Left ventricle myocardium superior (tissue), 1 donor: ENCODE measurements around the gene NEGR1. TPM values are rescaled to one million over a fixed set of nuclear protein-coding genes. Genes with fewer than 3 reads are reported as not detected.

ENCODE experiments used
- ATAC-seq: fragments of 200-7000 bp; cut with Tn5 transposase; one replicate; pipeline ENCODE4 v1.9.1; 2020; ENCODE audit warnings: mild to moderate bottlenecking, moderate library complexity
- DNase-seq: peaks from one replicate; pipeline ENCODE4 v3.0.0-alpha.2; 2020
- intact Hi-C: fragments of 100-400 bp; cut with micrococcal nuclease; formaldehyde crosslinking; loops from one replicate; pipeline ENCODE4 v1.11.0; 2022
- total RNA-seq: library from RNA; stranded (reverse); fragmentation: NEBNext Ultra II Directional; extraction: Animal tissue kit (Norgen Biotek cat#: 25700); gene quantifications from one replicate; pipeline ENCODE4 v1.2.1, GENCODE V29; 2021
- donor health status: DM: no; HTN: yes; CAD: no; lungs with severe emphysema.

NEGR1 gene
- total RNA-seq, 1 donor from 2014 or later = 10.6 TPM

DNA sequence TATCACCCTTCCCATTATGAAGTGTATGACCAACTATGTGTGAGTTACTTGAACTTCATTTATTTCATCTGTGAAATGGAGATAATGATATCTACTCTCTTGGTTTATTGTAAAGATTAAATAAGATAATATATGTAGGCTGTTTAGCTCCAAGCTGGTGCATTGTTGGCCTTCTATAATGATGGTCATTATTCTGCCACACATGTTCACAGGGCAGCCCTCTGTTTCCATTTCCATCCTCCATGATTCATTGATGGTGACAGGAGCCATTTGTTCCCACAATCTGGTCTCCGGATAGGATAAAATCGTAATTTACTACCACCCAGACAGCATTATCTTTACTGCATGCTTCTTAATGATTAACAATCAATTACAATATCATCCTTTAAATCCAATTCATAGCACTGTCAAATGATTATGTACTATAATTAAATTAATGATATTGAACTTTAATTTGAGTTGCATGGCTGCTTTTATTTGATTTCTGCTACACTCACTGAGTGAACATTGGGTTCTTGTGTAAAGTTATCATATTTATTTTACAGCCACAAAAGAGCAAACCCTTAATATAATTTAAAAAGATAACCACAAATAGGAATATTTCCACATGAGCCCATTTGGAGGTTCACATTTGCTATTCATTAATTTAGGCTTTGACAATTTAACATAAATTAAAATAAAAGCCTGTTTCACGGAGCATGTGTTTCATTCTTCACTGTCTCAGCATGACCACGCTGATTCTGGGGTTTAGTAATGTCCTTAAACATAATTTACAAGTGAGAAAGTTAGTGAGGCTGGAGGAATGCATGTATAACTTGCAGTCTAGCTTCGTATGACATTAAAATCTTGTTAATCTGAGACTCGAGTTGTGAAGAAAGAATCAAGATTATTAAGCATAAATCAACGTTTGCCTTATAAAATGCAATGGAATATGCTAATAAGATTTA, 605.1 kb downstream of the NEGR1 start:
- ATAC-seq (no peak), DNase-seq (no peak)
- intact Hi-C loops = no loop called here

DNA sequence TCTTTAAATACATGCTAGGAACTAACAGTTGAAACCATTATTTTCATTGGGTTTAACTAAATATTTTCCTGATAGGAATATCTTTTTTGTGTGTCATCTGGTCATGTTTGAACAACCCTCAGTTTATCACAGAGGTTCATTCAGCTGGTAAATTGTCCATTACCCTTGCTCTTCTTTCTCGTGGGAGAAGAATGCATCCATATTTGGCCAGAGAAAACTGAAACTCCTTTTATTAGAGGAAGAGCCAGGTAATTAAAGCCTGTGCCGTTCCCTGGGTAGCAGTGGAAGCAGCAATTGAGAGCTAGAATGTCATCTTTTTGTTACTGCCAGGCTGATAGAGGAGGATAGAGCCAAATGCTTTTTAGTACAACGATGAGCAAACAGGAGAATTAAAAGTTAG, 614.3 kb downstream of the NEGR1 start:
- ATAC-seq (no peak), DNase-seq (no peak)
- intact Hi-C loops = no loop called here

DNA sequence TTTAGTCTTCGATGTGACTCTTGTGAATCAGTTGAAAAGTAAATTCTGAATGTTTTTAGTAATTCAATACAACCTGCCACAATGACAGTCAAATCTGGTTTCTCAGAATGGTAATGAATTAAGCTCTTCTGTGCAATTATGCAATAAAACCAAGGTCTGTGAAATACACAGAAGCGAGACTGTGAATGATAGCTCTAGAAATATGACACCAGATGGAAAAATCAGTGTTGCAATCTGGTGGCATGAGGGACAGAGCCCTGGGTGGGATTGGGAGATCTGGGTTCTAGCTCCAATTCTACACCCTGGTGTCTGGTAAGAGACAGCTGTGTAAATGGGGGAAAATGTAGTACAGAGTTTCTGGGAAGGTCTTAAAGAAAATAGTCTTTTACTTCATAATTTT, 615.1 kb downstream of the NEGR1 start:
- intact Hi-C loops = no loop called here
- DNase-seq (no peak), ATAC-seq (peak; percentile 75)

- no peak for ATAC-seq
These were observed 615.7 kb downstream of the NEGR1 start for GRCh38 chr1:71666609-71667008.

GRCh38 chr1:71660411-71660810, 621.9 kb downstream of the NEGR1 start:
- intact Hi-C loops = no loop called here
- DNase-seq (no peak), ATAC-seq (no peak)

More at GRCh38 chr1:71666609-71667008, 615.7 kb downstream of the NEGR1 start:
- intact Hi-C loops = no loop called here
- DNase-seq = no peak

DNA sequence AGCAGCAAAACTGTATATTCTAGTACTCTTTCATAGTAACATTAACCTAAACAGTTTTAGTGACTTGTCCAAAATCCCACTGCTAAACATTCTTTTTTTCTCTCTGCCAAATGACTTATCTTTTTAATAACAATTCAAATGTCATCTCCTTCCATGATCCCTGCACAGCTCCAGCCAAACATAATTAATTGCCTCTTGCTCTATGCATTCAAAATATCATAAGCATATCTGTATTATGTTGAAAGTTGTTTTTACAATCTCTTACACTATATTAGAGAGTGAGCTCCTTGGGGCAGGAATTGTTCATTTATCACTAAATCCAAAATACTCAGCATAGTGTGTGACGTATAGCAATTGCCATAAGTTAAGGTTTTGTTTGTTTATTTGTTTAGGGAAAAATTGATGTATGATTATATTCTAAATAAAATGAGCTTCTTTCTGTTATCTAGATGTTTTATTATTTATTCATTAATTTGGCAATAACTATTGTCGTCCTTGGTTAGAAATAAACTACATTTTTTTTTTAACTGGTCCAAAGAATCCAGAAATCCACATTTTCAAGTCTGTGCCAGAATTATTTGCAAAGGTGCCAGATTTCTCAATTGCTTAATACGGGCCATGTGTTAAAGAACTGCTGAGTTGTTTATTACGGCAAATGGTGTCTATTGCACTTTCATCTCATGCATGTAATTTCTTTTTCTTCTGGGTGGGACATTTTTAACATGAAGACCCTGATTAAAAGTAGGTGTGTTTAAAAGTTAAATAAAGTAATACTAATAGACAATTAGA, 624.3 kb downstream of the NEGR1 start:
- intact Hi-C loops = no loop called here
- no peak for DNase-seq
- peak; percentile 66 for ATAC-seq

GRCh38 chr1:71656902-71657301, 625.4 kb downstream of the NEGR1 start:
- intact Hi-C loops = no loop called here
- ATAC-seq (no peak), DNase-seq (no peak)

GRCh38 chr1:71655604-71656003, 626.7 kb downstream of the NEGR1 start:
- DNase-seq (no peak), ATAC-seq (no peak)
- intact Hi-C loops = no loop called here

- ATAC-seq = no peak
- intact Hi-C loops = no loop called here
- no peak for DNase-seq
These were observed 628.4 kb downstream of the NEGR1 start for GRCh38 chr1:71653952-71654351.

DNA sequence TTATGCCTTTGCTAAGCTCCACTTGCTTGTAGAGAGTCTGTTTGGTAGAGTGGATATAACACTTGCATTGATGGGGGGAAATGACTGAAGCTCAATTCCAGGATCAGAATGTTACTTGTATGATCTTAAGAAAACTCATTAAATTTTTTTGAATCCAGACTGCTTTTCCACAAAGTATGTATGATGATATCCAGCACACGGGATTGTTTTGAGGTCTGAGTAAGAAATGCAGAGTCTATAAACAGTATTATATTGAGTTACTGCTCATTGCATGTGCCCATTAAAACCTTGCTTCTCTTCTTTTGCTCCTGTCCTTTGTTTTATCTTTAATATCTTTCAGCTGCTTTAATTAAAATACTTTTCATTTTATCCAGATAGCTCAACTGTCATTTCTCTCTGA, 631.1 kb downstream of the NEGR1 start:
- no peak for ATAC-seq
- DNase-seq = no peak
- intact Hi-C loops = no loop called here

DNA sequence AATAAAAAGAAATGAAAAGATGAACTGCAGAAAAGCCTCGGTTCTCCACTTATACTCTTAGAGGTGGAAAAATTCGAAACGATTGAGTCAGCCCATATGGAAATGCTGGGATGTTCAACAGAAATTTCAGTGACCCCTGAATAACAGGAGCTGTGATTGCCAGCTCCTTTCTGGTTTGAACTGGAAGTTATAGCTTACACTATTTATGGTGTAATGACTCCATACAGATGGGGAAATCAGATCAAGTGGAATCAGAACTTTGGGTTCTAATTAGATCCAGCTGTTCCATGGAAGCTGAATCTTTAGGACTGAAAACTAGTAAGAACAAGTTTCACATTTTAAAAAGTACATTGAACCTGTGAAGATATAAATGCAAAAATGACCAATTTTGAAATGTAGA, 632.2 kb downstream of the NEGR1 start:
- no peak for DNase-seq
- intact Hi-C loops = no loop called here
- no peak for ATAC-seq

DNA sequence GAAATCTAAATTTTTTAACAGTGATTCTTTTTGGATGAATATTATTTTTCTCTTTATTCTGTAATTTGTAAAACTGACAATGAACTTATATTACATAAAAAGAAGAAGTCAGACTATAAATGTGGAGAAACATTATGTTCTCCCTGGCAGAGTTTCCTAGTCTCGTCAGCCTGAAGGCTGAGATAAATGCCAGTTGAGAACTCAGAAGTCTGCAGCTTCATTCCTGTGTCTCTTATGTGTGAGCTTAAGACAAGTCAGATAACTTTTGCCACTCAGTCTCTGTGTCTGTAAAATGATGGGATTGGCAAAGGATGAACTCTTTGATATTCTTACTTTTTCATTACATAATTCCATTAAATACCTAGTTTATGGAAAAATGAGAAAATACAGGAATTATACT, 632.7 kb downstream of the NEGR1 start:
- ATAC-seq (peak; percentile 30), DNase-seq (no peak)
- intact Hi-C loops = no loop called here

- intact Hi-C loops = no loop called here
- no peak for ATAC-seq
- no peak for DNase-seq
These were observed 634.6 kb downstream of the NEGR1 start for GRCh38 chr1:71647513-71648300.

GRCh38 chr1:71645015-71645414, 637.3 kb downstream of the NEGR1 start:
- DNase-seq (no peak), ATAC-seq (no peak)
- intact Hi-C loops = no loop called here

DNA sequence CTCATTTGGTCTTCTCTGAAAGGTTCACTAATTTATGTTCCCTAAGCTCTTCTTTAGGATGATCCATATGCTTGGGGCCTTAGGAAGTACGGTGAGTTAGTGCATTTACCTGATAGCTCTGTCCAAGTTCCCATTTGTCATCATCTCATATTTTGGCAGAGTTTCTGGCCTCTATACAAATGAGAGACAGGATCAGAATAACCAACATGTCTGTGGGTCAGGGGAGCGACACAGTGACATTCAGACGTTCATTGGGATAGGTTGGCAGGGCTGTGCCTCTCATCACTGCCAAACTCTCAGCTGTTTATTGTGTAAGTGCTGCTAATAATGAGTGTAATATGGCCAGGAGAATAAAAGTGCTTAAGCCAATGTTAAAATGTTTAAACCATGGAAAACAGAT, 640.4 kb downstream of the NEGR1 start:
- peak; percentile 72 for ATAC-seq
- intact Hi-C loops = no loop called here
- DNase-seq = peak; percentile 34

DNA sequence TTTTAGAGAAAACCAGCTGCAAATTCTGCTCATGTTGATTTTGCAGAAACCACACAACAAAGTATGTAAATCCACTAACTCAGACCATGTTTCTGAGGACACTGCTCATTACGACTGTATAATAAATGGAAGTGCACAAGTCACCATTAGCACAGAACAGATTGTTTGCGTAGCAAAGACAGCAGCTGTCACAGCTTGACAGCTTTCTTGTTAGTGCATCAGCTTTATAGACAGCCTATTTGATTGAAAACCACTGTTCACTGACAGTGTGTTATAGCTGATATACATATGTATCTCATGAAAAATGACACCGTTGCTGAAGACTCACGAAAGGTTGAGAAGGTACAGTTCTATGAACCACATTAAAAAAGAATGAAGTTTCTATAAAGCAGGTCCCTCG, 641.3 kb downstream of the NEGR1 start:
- intact Hi-C loops = no loop called here
- ATAC-seq (no peak), DNase-seq (no peak)

DNA sequence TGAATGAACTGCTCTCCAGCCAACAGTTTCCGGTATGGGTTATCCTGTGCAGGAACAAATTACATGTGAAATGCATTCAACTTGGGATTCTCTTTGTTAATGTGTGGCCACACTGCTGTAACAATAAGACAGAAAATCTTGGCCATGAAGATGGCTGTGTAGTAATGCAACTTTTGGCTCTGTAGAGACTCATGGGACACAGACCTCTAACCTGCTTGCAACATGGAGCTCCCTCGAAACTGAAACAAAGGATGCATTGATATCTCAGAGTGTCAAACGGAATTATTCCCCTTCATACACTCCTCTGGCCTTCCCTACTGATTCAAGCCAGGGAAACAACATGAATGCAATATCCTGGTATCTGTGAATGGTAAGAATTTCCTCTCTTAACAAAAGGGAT, 642.2 kb downstream of the NEGR1 start:
- intact Hi-C loops = no loop called here
- ATAC-seq (peak; percentile 83), DNase-seq (no peak)

DNA sequence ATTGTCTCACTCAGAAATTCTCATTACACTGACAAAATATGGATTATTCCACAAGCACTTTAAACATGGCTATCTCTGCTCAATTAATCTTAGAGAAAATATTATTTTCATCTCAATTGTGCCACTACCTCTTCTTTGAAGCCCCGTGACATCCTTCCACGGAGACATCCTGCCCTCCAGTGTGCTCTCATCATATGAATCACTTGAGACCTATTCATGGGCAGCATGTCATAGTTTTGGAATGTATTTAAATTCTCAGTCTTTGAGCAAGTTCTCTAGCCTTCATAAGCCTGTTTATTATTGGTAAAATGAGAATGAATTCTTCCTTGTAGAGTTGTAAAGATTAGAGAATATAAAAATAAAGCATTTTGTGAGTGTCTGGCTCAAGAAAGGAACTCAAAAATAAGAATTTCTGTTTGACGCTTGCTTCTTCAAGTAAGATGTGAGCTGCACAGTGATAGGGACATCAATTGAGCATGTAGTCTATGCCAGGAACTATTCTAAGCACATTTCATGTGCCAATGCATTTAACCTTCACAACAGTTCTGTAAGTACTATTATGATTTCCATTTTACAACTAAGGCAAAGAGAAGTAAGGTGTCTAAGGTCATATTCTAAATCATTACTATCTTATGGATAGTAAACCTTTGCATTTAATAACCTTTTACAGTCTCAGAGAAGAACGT, 644.1 kb downstream of the NEGR1 start:
- intact Hi-C loops = no loop called here
- ATAC-seq (peak; percentile 78), DNase-seq (no peak)

GRCh38 chr1:71635568-71635967, 646.8 kb downstream of the NEGR1 start:
- ATAC-seq (no peak), DNase-seq (no peak)
- intact Hi-C loops = no loop called here
